Peyer's patch (tissue), 4 donors: ENCODE results near the gene PSAPL1. TPM values are rescaled to one million over a fixed set of nuclear protein-coding genes. Genes with fewer than 3 reads are reported as not detected.
"Not testable (repeated sequence)": the region's sequence is repeated elsewhere in the genome, so short reads cannot be mapped to it uniquely, and the experiment has no call there.

Experiments used
- DNase-seq, 3 donors: peaks; one replicate each; pipeline ENCODE4 v3.0.0-alpha.2; 2017 to 2019
- H3K27ac ChIP-seq, 4 donors: fragments of 200-600 bp; sonication (generic); one replicate each; pipeline ENCODE4 v1.5.1; 2016 to 2019
- H3K27me3 ChIP-seq, 2 donors: fragments of 200-600 bp; sonication (generic); one replicate each; pipeline ENCODE4 v1.5.1; 2019
- H3K36me3 ChIP-seq, 3 donors: fragments of 200-600 bp; sonication (generic); one replicate each; pipeline ENCODE4 v1.5.1; 2016 to 2019
- H3K4me1 ChIP-seq, 4 donors: fragments of 200-600 bp; sonication (generic); one replicate each; pipeline ENCODE4 v1.5.1; 2016 to 2019
- H3K4me3 ChIP-seq, 4 donors: fragments of 200-600 bp; sonication (generic); 1 replicate in 3 of 4; 2 replicates in 1 of 4; pipeline ENCODE4 v1.5.1; 2016 to 2019; ENCODE audit warnings: mild to moderate bottlenecking in 1 of 4
- H3K9me3 ChIP-seq, 4 donors: fragments of 200-600 bp; sonication (generic); one replicate each; pipeline ENCODE4 v1.5.1; 2016 to 2019; ENCODE audit warnings: mild to moderate bottlenecking in 1 of 4
- CTCF ChIP-seq, 6 experiments: fragments of 450-650 bp in 4 of 6; fragments of 200-600 bp in 2 of 6; sonication (generic) in 1 of 6; IDR thresholded peaks; one replicate each; pipeline ENCODE4 v1.5.1; 2017 to 2019; ENCODE audit warnings: antibody characterized with exemption in 6 of 6, mild to moderate bottlenecking in 3 of 6, moderate library complexity in 1 of 6
- POLR2A ChIP-seq, 2 donors: fragments of 450-650 bp; IDR thresholded peaks; one replicate each; pipeline ENCODE4 v1.5.1; 2017; ENCODE audit warnings: antibody characterized with exemption in 2 of 2, mild to moderate bottlenecking in 2 of 2, moderate library complexity in 2 of 2
- total RNA-seq, 4 donors: library from RNA; depleted of rRNA; stranded (reverse); fragments of >200 nt; gene quantifications; one replicate each; pipeline ENCODE4 v1.1.0, GENCODE V29; 2016

The PSAPL1 gene
- total RNA-seq, 4 donors from 2014 or later, result not detected

GRCh38 chr4:7460566-7460965, 25.8 kb upstream of the PSAPL1 start:
- Histone ChIP-seq H3K4me3 (no peak overlapping the region), H3K27ac (no peak overlapping the region), H3K36me3 (no peaks in the 10 kb centered on the region), H3K4me1 (no peaks in the 10 kb centered on the region), H3K9me3 (no peaks in the 10 kb centered on the region), H3K27me3 (no peaks in the 10 kb centered on the region)
- no peak for TF ChIP-seq CTCF (IDR thresholded peaks at IDR 0.05)
- TF ChIP-seq POLR2A (IDR thresholded peaks at IDR 0.05), result no peak
- DNase-seq, result no peak

GRCh38 chr4:7459471-7459870, 24.7 kb upstream of the PSAPL1 start:
- Histone ChIP-seq H3K4me1 (no peaks in the 10 kb centered on the region), H3K9me3 (no peaks in the 10 kb centered on the region), H3K27me3 (no peaks in the 10 kb centered on the region), H3K27ac (no peak overlapping the region), H3K4me3 (no peak overlapping the region), H3K36me3 (no peaks in the 10 kb centered on the region)
- TF ChIP-seq CTCF (IDR thresholded peaks at IDR 0.05), result no peak
- no peak for TF ChIP-seq POLR2A (IDR thresholded peaks at IDR 0.05)
- DNase-seq, result no peak

- TF ChIP-seq POLR2A (IDR thresholded peaks at IDR 0.05), result no peak
- TF ChIP-seq CTCF (IDR thresholded peaks at IDR 0.05), result no peak
- H3K27ac ChIP-seq, result no peak overlapping the region
- H3K4me1 ChIP-seq, result no peaks in the 10 kb centered on the region
- H3K36me3 ChIP-seq, result no peaks in the 10 kb centered on the region
- no peaks in the 10 kb centered on the region for H3K27me3 ChIP-seq
- H3K4me3 ChIP-seq, result no peak overlapping the region
- no peaks in the 10 kb centered on the region for H3K9me3 ChIP-seq
- DNase-seq, result no peak
Measured at GRCh38 chr4:7458477-7458876, 23.7 kb upstream of the PSAPL1 start.

- no peak overlapping the region for H3K27ac ChIP-seq
- no peaks in the 10 kb centered on the region for H3K9me3 ChIP-seq
- H3K4me1 ChIP-seq, result no peaks in the 10 kb centered on the region
- H3K36me3 ChIP-seq, result no peaks in the 10 kb centered on the region
- H3K4me3 ChIP-seq, result no peak overlapping the region
- TF ChIP-seq CTCF (IDR thresholded peaks at IDR 0.05), result no peak
- TF ChIP-seq POLR2A (IDR thresholded peaks at IDR 0.05), result no peak
- no peak for DNase-seq
- no peaks in the 10 kb centered on the region for H3K27me3 ChIP-seq
Measured at GRCh38 chr4:7458066-7458425, 23.3 kb upstream of the PSAPL1 start.

GRCh38 chr4:7457201-7458065, 22.7 kb upstream of the PSAPL1 start:
- Histone ChIP-seq H3K9me3 (no peaks in the 10 kb centered on the region), H3K4me3 (no peak overlapping the region), H3K27ac (no peak overlapping the region), H3K27me3 (no peaks in the 10 kb centered on the region), H3K4me1 (no peaks in the 10 kb centered on the region), H3K36me3 (no peaks in the 10 kb centered on the region)
- TF ChIP-seq CTCF (IDR thresholded peaks at IDR 0.05) (no peak), POLR2A (IDR thresholded peaks at IDR 0.05) (no peak)
- DNase-seq, result no peak

- H3K9me3 ChIP-seq, H3K27me3 ChIP-seq, DNase-seq, H3K4me1 ChIP-seq, H3K36me3 ChIP-seq, H3K27ac ChIP-seq, H3K4me3 ChIP-seq: not testable (repeated sequence)
Measured at GRCh38 chr4:7452802-7453201, 18.1 kb upstream of the PSAPL1 start.
